Measurements from ENCODE around the gene NRAS. TPM values are rescaled to one million over a fixed set of nuclear protein-coding genes. Genes with fewer than 3 reads are reported as not detected.

The NRAS gene
- total RNA-seq, 2 donors from 2014 or later, result 23.4 to 24.6 TPM

DNA sequence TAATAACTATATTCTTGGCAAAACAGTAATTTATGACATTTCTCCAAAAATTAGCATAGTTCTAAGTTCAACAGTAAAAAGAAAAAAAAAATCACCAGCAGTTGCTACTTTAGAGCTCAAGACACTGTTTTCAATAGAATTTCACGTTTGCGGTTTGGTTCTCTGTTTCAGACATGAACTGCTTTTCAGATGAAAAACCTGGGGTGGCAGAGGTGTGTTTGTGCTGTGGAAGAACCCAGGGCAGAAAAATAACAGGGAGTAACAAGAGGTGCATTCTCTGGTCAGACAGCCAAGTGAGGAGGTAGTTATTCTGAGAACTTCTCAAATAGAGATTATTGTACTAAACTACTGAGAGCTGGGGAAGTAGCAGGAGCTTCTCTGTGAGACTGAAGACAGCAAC is 9.0 kb downstream of the NRAS start:
- 88% methylated on average over 2 of the region's 2 CpGs for WGBS
- H3K36me3 ChIP-seq, result peaks cover 0 to 5% of the 10 kb centered on the region in 2 donors
- H3K4me3 ChIP-seq, result no peak overlapping the region
- H3K9me3 ChIP-seq, result no peaks in the 10 kb centered on the region
- H3K27ac ChIP-seq, result no peak overlapping the region
- no peaks in the 10 kb centered on the region for H3K27me3 ChIP-seq (replicated peaks; ENCODE audit: insufficient read depth)
- H3K4me1 ChIP-seq (replicated peaks), result no peaks in the 10 kb centered on the region
- TF ChIP-seq, protein P1, sequence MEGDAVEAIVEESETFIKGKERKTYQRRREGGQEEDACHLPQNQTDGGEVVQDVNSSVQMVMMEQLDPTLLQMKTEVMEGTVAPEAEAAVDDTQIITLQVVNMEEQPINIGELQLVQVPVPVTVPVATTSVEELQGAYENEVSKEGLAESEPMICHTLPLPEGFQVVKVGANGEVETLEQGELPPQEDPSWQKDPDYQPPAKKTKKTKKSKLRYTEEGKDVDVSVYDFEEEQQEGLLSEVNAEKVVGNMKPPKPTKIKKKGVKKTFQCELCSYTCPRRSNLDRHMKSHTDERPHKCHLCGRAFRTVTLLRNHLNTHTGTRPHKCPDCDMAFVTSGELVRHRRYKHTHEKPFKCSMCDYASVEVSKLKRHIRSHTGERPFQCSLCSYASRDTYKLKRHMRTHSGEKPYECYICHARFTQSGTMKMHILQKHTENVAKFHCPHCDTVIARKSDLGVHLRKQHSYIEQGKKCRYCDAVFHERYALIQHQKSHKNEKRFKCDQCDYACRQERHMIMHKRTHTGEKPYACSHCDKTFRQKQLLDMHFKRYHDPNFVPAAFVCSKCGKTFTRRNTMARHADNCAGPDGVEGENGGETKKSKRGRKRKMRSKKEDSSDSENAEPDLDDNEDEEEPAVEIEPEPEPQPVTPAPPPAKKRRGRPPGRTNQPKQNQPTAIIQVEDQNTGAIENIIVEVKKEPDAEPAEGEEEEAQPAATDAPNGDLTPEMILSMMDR (IDR thresholded peaks at IDR 0.05), result no peak
- TF ChIP-seq POLR2AphosphoS5 (IDR thresholded peaks at IDR 0.05) (no peak), POLR2A (IDR thresholded peaks at IDR 0.05) (no peak)
- no peak for DNase-seq (ENCODE audit: low spot score)
- intact Hi-C loops (cut with DNase I), result no loop called here

DNA sequence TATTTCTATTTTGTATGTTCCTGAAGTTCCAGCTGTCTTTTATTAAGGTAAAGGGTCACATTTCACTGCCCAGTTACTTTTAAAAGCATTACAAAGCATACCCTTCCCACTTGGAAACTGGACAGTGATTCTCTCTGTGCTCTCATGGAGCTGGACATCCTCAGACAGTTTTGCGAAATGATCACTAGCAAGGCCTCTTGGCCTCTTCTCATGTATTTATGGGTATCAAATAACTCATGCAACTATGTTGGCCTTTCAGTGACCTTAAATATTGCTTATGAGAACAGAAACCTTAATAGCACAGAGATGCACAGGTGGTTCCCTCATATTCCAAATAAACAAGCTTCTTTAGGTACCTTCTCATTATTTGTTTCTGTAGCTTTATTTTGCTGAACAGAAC is 13.3 kb downstream of the NRAS start:
- no peaks in the 10 kb centered on the region for H3K4me1 ChIP-seq (replicated peaks)
- H3K36me3 ChIP-seq, result peaks cover 0 to 5% of the 10 kb centered on the region in 2 donors
- TF ChIP-seq, protein P1 (IDR thresholded peaks at IDR 0.05), result no peak
- TF ChIP-seq POLR2AphosphoS5 (IDR thresholded peaks at IDR 0.05) (no peak), POLR2A (IDR thresholded peaks at IDR 0.05) (no peak)
- H3K9me3 ChIP-seq, result no peaks in the 10 kb centered on the region
- 84% methylated on average over 1 of the region's 1 CpG for WGBS
- no peak overlapping the region for H3K4me3 ChIP-seq
- H3K27ac ChIP-seq, result no peak overlapping the region
- no peaks in the 10 kb centered on the region for H3K27me3 ChIP-seq (replicated peaks; ENCODE audit: insufficient read depth)
- DNase-seq (ENCODE audit: low spot score), result no peak
- intact Hi-C loops (cut with DNase I), result no loop called here

DNA sequence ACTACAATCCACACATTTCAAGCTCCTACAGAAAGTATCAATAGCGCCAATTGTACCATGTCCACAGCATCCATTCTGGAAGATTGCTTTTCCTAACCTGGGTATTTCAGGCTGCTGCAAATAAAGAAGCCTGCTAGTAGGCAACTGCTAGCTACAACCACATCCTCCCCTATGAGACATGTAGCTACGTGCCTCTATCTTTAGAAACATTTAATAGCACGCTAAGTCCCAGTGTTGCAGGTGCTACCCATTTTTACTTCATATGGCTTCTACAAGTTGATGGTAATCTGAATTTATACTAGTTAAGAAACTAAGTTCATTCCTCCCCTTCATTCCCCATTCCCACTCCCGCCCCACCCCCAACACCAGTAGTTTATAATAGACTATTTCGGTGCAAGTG is 13.8 kb downstream of the NRAS start:
- Histone ChIP-seq H3K9me3 (no peaks in the 10 kb centered on the region), H3K4me3 (no peak overlapping the region), H3K36me3 (peaks cover 0 to 2% of the 10 kb centered on the region in 2 donors), H3K27me3 (replicated peaks; ENCODE audit: insufficient read depth) (no peaks in the 10 kb centered on the region), H3K4me1 (replicated peaks) (no peaks in the 10 kb centered on the region), H3K27ac (no peak overlapping the region)
- TF ChIP-seq, protein P1 (IDR thresholded peaks at IDR 0.05), result no peak
- TF ChIP-seq POLR2A (IDR thresholded peaks at IDR 0.05) (no peak), POLR2AphosphoS5 (IDR thresholded peaks at IDR 0.05) (no peak)
- intact Hi-C loops (cut with DNase I), result no loop called here
- DNase-seq (ENCODE audit: low spot score), result no peak
- 73% methylated on average over 5 of the region's 5 CpGs for WGBS

DNA sequence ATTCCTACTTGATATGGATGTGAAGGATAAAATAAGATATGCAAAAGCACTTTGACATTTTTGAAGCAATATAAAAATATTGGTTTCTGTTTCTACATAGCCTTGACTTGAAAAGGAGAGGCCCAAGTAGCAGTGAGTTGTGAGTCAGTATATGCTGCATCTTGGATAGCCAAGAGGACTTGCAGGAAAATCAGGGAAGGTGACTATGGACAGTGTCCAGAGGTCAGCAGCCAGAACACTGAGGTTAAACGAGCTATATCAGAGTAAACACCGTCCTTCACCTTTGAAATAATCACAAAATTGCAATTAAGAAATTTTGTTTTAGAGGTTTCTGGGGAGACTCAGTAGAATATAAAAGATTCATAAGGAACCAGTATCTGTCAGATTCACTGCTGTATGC is 14.6 kb downstream of the NRAS start:
- no peak overlapping the region for H3K27ac ChIP-seq
- H3K9me3 ChIP-seq, result no peaks in the 10 kb centered on the region
- WGBS, result 60% methylated on average over 2 of the region's 2 CpGs
- no peak for DNase-seq (ENCODE audit: low spot score)
- no peaks in the 10 kb centered on the region for H3K4me1 ChIP-seq (replicated peaks)
- H3K27me3 ChIP-seq (replicated peaks; ENCODE audit: insufficient read depth), result no peaks in the 10 kb centered on the region
- intact Hi-C loops (cut with DNase I), result no loop called here
- TF ChIP-seq POLR2AphosphoS5 (IDR thresholded peaks at IDR 0.05), result no peak
- no peak for TF ChIP-seq POLR2A (IDR thresholded peaks at IDR 0.05)
- TF ChIP-seq, protein P1 (IDR thresholded peaks at IDR 0.05), result no peak
- no peak overlapping the region for H3K4me3 ChIP-seq
- H3K36me3 ChIP-seq, result no peaks in the 10 kb centered on the region

DNA sequence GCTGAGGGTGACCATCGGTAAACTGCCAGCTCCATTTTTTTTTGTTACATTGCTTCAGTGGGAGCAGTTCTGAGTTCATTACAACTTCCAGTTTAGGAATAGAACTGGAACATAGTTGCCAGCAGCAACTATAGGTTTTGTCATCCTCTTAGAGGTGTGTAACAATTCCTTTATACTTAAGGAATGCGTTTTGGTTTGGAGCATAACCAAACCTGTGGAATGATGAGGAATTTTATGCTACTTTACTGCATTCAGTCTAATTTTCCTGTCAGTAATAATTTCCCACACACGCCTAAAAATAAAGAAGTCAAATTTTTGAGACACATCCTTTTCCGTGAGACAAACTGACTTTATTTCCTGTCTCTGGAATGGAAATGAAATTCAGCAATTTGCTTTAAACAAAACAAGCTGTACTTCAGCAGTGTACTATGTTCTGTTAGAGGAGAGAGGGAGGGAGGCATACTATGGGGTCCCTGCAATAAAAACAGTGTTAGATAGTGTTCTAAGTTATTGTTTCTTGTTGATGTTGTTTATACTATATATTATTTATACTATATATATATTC is 16.5 kb downstream of the NRAS start:
- no peak for DNase-seq (ENCODE audit: low spot score)
- TF ChIP-seq POLR2A (IDR thresholded peaks at IDR 0.05) (no peak), POLR2AphosphoS5 (IDR thresholded peaks at IDR 0.05) (no peak)
- TF ChIP-seq, protein P1 (IDR thresholded peaks at IDR 0.05), result no peak
- Histone ChIP-seq H3K27me3 (replicated peaks; ENCODE audit: insufficient read depth) (no peaks in the 10 kb centered on the region), H3K4me3 (no peak overlapping the region), H3K36me3 (no peaks in the 10 kb centered on the region), H3K27ac (no peak overlapping the region), H3K4me1 (replicated peaks) (no peaks in the 10 kb centered on the region), H3K9me3 (no peaks in the 10 kb centered on the region)
- intact Hi-C loops (cut with DNase I), result no loop called here
- 53% methylated on average over 4 of the region's 4 CpGs for WGBS
